BLaER1 (cell line): Measurements from ENCODE around the gene FIBCD1.

ENCODE experiments used
- H3K27ac ChIP-seq: shearing (Covaris generic); formaldehyde crosslinking; 2 replicates; pipeline ENCODE4 v1.8.1; 2022
- H3K27me3 ChIP-seq: shearing (Covaris generic); formaldehyde crosslinking; 2 replicates; pipeline ENCODE4 v1.8.1; 2022
- H3K36me3 ChIP-seq: shearing (Covaris generic); formaldehyde crosslinking; 2 replicates; pipeline ENCODE4 v1.8.1; 2022
- H3K4me1 ChIP-seq: shearing (Covaris generic); formaldehyde crosslinking; 2 replicates; pipeline ENCODE4 v1.8.1; 2022
- H3K4me2 ChIP-seq: shearing (Covaris generic); formaldehyde crosslinking; 2 replicates; pipeline ENCODE4 v1.8.1; 2022
- H3K4me3 ChIP-seq: shearing (Covaris generic); formaldehyde crosslinking; 2 replicates; pipeline ENCODE4 v1.8.1; 2022
- H3K9ac ChIP-seq: shearing (Covaris generic); formaldehyde crosslinking; 2 replicates; pipeline ENCODE4 v1.8.1; 2022
- H3K9me3 ChIP-seq: shearing (Covaris generic); formaldehyde crosslinking; 2 replicates; pipeline ENCODE4 v1.8.1; 2022
- H4K20me1 ChIP-seq: shearing (Covaris generic); formaldehyde crosslinking; 2 replicates; pipeline ENCODE4 v1.8.1; 2022
- Cebpa-rat ChIP-seq: shearing (Covaris generic); IDR thresholded peaks from 2 replicates; pipeline ENCODE4 v1.8.1; 2022

The FIBCD1 gene

DNA sequence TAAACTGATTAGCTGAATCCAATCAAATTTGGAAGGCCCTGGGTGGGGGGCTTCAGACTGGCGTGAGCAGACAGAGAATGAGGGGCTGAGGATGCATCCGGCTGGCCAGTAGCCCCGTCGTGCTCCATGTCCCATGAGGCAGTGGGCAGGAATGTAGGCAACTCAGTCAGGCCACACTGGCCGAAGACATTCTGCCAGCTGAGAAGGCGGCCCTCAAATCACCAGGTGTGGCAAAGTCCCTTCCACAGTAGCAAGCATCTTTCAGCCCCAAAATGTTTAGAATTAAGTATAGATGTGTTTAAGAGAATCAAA, 44.3 kb upstream of the FIBCD1 start:
- Histone ChIP-seq H3K4me2 (no peak overlapping the region), H3K9me3 (no peaks in the 10 kb centered on the region), H4K20me1 (no peaks in the 10 kb centered on the region), H3K4me3 (no peak overlapping the region), H3K27ac (no peak overlapping the region), H3K4me1 (peaks cover 14% of the 10 kb centered on the region), H3K9ac (no peak overlapping the region), H3K36me3 (no peaks in the 10 kb centered on the region), H3K27me3 (no peaks in the 10 kb centered on the region)
- no peak for TF ChIP-seq Cebpa-rat

DNA sequence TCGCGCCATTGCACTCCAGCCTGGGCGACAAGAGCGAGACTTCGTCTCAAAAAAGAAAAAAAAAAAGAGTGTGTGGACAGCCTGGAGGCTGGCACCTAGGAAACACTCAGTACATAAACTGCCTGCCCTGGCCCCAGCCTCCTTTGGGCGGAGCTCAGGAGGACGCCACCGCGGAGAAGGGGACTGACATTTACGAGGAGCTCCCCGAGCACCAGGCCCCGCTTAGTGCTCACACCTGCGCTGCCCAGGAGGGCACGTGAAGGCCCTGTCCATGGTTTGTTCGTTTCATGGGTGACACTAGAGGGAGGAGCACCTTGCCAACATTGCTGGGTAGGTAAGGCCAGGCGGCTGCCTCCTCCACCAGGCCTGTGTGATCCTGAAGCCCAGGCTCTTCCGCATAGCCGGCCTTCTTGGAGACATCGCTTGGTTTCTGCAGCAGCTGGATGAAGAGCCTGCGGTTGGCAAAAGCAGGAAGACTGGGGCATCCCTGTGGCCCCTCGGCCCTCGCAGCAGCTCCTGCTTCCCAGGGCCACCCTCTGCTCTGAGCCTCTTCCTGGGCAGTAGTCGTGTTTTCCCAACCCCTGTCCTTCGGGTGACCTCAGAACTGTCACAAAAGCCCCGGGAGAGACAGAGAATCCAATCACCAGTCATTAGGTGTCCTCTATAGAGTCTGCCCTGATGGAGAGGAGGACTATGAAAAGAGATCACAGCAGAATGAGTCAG, 43.8 kb upstream of the FIBCD1 start:
- Histone ChIP-seq H4K20me1 (no peaks in the 10 kb centered on the region), H3K4me3 (no peak overlapping the region), H3K4me2 (no peak overlapping the region), H3K27me3 (no peaks in the 10 kb centered on the region), H3K9ac (no peak overlapping the region), H3K4me1 (peaks cover 14% of the 10 kb centered on the region), H3K9me3 (no peaks in the 10 kb centered on the region), H3K27ac (no peak overlapping the region), H3K36me3 (no peaks in the 10 kb centered on the region)
- no peak for TF ChIP-seq Cebpa-rat

DNA sequence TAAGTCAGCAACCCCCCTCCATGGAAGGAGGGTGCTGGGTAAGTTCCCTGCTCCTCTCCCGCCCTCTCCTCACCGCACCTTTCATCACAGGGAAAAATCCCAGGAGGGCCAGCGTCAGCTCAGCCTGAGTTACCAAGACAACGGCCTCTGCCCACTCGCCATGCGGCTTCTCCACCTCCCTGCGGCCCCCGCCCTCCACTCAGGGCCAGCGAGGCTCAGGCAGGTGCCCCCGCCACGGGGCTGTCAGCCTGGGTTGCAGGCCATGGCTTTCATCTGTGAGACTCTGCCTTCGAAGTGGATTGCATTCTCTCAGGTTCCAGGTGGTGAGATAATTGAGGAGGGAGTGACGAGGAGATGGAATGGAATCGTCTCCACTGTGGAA, 42.7 kb upstream of the FIBCD1 start:
- H4K20me1 ChIP-seq, result no peaks in the 10 kb centered on the region
- TF ChIP-seq Cebpa-rat, result no peak
- H3K4me2 ChIP-seq, result peak overlapping the region; percentile 53
- no peaks in the 10 kb centered on the region for H3K36me3 ChIP-seq
- H3K27ac ChIP-seq, result no peak overlapping the region
- no peak overlapping the region; the same call in 1 of the 2 replicates for H3K9ac ChIP-seq
- H3K4me1 ChIP-seq, result peaks cover 14% of the 10 kb centered on the region
- H3K9me3 ChIP-seq, result no peaks in the 10 kb centered on the region
- H3K27me3 ChIP-seq, result no peaks in the 10 kb centered on the region
- no peak overlapping the region for H3K4me3 ChIP-seq

DNA sequence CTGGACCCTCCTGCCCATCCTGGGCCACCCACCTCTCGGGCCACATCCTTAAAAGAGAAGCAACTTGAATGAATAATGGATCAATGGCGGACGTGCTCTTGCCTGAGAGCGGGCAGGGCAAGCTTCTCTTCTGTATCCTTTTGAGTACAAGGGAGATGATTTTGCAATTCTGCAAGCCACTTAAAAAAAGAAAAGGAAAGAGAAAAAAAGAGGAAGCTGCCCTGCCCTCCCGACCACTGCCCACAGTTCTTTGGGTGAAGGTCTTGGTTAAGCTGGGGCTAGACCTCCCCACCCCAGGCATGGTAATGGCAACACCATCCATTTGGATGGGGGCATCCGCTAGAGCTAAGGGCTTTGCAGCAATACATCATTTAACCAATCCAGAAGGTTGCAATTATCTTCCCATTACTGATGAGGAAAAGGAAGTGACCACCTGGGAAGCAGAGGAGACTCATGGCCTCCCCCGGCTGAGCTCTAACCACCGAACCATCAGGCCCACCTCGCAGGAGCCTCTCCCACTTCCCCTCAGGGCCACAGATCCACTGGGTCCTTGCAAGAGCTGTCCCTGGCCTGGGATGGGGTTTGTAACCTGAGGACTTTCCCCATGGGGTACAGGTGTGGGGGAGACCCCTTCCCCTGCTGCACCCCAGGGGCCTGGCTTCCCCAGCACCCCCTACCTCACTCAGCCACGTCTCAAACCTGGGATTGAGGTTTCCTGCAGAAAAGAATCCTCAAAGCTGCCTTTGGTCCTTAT, 42.1 kb upstream of the FIBCD1 start:
- Histone ChIP-seq H3K27me3 (no peaks in the 10 kb centered on the region), H3K27ac (no peak overlapping the region), H3K9me3 (no peaks in the 10 kb centered on the region), H4K20me1 (no peaks in the 10 kb centered on the region), H3K4me3 (no peak overlapping the region), H3K4me1 (peaks cover 14% of the 10 kb centered on the region), H3K4me2 (peak overlapping the region; percentile 53), H3K36me3 (no peaks in the 10 kb centered on the region), H3K9ac (no peak overlapping the region; the same call in 1 of the 2 replicates)
- TF ChIP-seq Cebpa-rat, result no peak

DNA sequence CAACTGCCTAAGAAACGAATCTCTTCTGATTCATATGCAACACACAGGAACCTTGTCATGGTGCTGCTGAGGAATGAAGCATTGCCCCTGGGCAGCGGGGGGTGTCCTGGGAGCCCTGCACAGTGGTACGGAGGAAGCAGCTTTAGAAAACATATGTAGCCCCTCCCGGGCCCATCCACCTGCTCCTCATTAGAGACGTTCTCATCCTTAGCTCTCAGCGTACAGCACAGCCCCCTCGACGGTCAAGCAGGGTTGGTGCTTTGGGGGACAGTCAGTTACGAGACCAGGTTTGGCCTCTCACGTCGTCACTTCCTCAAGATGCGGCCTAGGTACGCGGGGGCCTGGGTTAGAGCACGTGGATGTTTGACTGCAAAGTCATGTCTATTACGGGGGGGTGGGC, 41.5 kb upstream of the FIBCD1 start:
- Histone ChIP-seq H3K27me3 (no peaks in the 10 kb centered on the region), H4K20me1 (no peaks in the 10 kb centered on the region), H3K9ac (no peak overlapping the region), H3K4me3 (no peak overlapping the region), H3K36me3 (no peaks in the 10 kb centered on the region), H3K27ac (no peak overlapping the region), H3K4me1 (peaks cover 14% of the 10 kb centered on the region), H3K4me2 (peak overlapping the region; percentile 53; the same call in 1 of the 2 replicates), H3K9me3 (no peaks in the 10 kb centered on the region)
- TF ChIP-seq Cebpa-rat, result no peak

DNA sequence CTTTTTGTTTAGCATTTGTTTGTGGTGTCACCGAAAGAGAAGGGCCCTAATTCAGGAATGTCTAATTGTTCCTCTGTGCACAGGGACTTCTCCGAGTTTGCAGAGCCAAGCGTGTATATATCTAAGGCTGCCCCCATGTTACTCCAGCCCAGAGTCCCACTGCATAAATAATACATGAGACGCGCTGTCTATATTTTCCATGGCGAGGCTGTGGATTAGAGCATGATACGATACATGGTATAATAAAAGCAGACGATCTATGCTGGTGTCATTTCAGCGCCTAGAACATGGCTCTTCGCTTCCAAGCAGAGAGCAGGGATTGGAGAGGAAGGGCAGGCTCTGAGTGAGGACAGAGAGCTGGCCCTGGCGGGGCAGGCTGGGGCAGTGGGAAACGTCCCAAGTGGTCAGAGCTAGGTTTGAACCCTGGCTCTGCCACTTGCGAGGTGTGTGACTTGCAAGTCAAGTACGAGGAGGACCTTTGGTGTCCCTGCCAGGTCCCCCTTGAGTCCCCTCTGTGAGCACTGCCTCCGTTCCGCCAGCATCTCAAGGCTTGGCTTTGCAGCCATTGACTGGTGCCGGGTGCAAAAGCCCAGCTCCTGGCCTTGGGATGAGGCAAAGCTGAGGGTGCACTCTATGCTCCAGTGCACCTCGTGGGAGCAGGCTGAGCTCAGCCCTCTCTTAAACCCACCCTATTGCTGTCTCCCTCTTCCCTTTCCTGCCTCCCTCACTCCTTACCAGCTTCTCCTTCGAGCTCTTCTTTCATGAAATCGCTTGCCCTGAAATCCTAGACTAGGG, 40.7 kb upstream of the FIBCD1 start:
- H3K27me3 ChIP-seq, result no peaks in the 10 kb centered on the region
- no peaks in the 10 kb centered on the region for H4K20me1 ChIP-seq
- no peak overlapping the region for H3K4me2 ChIP-seq
- no peak for TF ChIP-seq Cebpa-rat
- no peak overlapping the region for H3K9ac ChIP-seq
- no peak overlapping the region for H3K27ac ChIP-seq
- no peaks in the 10 kb centered on the region for H3K9me3 ChIP-seq
- H3K4me1 ChIP-seq, result peaks cover 14% of the 10 kb centered on the region
- H3K4me3 ChIP-seq, result no peak overlapping the region
- H3K36me3 ChIP-seq, result no peaks in the 10 kb centered on the region

DNA sequence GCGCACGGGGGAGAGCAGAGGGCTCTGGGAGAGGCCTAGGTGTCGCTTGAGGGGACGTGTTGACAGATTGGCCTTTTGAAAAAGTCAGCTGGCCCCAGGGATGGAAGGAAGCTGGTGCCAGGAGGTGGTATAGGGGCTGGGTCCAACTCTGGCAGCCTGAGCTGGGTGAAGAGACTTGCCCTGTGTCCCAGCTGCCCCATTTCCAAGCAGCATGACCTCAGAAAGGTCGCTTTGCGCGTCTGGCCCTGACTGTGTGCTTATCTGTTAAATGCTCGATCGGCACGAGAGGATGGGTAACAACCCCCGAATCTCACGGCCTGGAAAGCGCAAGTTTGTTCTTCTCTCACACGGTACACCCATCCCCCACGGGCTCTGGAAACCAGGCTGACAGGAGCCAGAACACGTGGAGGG, 38.8 kb upstream of the FIBCD1 start:
- no peak overlapping the region for H3K4me3 ChIP-seq
- no peak overlapping the region for H3K27ac ChIP-seq
- no peak for TF ChIP-seq Cebpa-rat
- H3K36me3 ChIP-seq, result no peaks in the 10 kb centered on the region
- H3K4me1 ChIP-seq, result peaks cover 14% of the 10 kb centered on the region
- no peak overlapping the region for H3K9ac ChIP-seq
- no peak overlapping the region for H3K4me2 ChIP-seq
- no peaks in the 10 kb centered on the region for H3K9me3 ChIP-seq
- H4K20me1 ChIP-seq, result no peaks in the 10 kb centered on the region
- H3K27me3 ChIP-seq, result no peaks in the 10 kb centered on the region

DNA sequence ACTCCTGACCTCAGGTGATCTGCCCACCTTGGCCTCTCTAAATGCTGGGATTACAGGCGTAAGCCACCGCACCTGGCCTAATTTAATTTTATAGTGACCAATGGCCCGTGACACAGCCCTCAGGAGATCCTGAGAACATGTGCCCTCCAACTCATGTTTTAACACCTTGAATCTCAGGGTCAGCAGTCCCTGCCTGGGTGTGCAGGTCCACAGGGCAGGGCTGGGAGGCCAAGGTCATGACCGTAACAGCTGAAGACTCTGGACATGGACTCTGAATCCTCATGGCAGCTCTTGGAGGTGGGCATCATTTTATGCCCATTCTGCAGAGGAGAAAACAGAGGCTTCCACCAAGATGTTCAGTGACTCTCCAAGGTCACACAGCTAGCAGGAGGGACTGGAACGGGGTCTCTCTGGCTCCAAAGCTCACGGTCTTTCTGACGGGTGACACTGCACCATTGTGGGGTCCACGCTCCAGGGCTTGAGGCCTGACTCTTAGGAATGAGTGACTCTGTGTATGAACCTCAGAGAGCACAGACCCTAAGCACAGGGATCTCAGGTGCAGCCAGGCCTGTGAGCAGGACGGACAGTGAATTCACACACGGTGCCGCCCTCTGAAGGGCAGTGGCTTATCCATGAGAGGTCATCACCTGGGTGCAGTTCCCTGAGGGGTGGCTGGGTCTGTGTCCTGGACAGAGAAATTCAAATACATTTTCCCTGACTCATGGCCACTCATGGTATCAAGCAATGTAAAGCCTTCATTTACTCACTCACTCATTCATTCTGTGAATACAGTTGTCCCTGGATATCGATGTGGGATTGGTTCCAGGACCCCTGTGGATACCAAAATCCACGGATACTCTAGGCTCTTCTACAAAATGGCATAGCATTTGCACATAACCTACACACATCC, 37.1 kb upstream of the FIBCD1 start:
- H3K27ac ChIP-seq, result no peak overlapping the region
- H3K9ac ChIP-seq, result no peak overlapping the region
- TF ChIP-seq Cebpa-rat, result no peak
- peaks cover 15% of the 10 kb centered on the region for H3K4me1 ChIP-seq
- no peaks in the 10 kb centered on the region for H4K20me1 ChIP-seq
- H3K4me2 ChIP-seq, result no peak overlapping the region
- no peaks in the 10 kb centered on the region for H3K9me3 ChIP-seq
- no peaks in the 10 kb centered on the region for H3K27me3 ChIP-seq
- no peaks in the 10 kb centered on the region for H3K36me3 ChIP-seq
- H3K4me3 ChIP-seq, result no peak overlapping the region

DNA sequence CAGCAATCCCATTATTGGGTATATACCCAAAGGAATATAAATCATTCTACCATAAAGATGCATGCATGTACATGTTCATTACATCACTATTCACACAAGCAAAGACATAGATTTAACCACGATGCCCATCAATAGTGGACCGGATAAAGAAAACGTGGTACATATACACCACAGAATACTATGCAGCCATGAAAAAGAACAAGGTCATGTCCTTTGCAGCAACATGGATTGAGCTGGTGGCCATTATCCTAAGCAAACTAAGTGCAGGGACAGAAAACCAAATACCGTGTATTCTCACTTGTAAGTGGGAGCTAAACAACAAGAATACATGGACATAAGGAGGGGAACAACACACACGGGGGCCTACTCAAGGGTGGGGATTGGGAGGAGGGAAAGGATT, 36.1 kb upstream of the FIBCD1 start:
- Histone ChIP-seq H3K36me3 (no peaks in the 10 kb centered on the region), H3K27ac (no peak overlapping the region), H3K4me3 (no peak overlapping the region), H4K20me1 (no peaks in the 10 kb centered on the region), H3K4me2 (no peak overlapping the region), H3K27me3 (no peaks in the 10 kb centered on the region), H3K4me1 (peaks cover 15% of the 10 kb centered on the region), H3K9me3 (no peaks in the 10 kb centered on the region), H3K9ac (no peak overlapping the region)
- no peak for TF ChIP-seq Cebpa-rat
